KMS-11 (cell line): ENCODE data around the gene ULBP3.
"Not testable (repeated sequence)": the region's sequence is repeated elsewhere in the genome, so short reads cannot be mapped to it uniquely, and the experiment has no call there.

Experiments used
- H2AFZ ChIP-seq: fragments of 200-600 bp; sonication (generic); 2 replicates; pipeline ENCODE4 v1.6.1; 2016; ENCODE audit warnings: antibody characterized with exemption, mixed run types, low read depth
- H3K27ac ChIP-seq: fragments of 200-600 bp; sonication (generic); 2 replicates; pipeline ENCODE4 v1.6.1; 2016; ENCODE audit warnings: mild to moderate bottlenecking, mixed run types
- H3K27me3 ChIP-seq: fragments of 200-600 bp; sonication (generic); 2 replicates; pipeline ENCODE4 v1.6.1; 2017; ENCODE audit warnings: mild to moderate bottlenecking, low read depth, mixed run types, moderate library complexity; ENCODE audit not compliant: insufficient read depth
- H3K36me3 ChIP-seq: fragments of 200-600 bp; sonication (generic); 2 replicates; pipeline ENCODE4 v1.6.1; 2017; ENCODE audit warnings: mild to moderate bottlenecking, mixed run types; ENCODE audit not compliant: insufficient read depth
- H3K4me1 ChIP-seq: fragments of 200-600 bp; sonication (generic); 2 replicates; pipeline ENCODE4 v1.6.1; 2016; ENCODE audit warnings: mild to moderate bottlenecking, low read depth, mixed run types; ENCODE audit not compliant: poor library complexity, severe bottlenecking
- H3K4me2 ChIP-seq: fragments of 200-600 bp; sonication (generic); 2 replicates; pipeline ENCODE4 v1.7.0; 2016; ENCODE audit warnings: mild to moderate bottlenecking, mixed run types
- H3K4me3 ChIP-seq: fragments of 200-600 bp; sonication (generic); IDR thresholded peaks from 2 replicates; pipeline ENCODE4 v1.6.1; 2017; ENCODE audit warnings: low read depth, low read length, mixed read lengths; ENCODE audit not compliant: insufficient read depth
- H3K79me2 ChIP-seq: fragments of 200-600 bp; sonication (generic); 2 replicates; pipeline ENCODE4 v1.6.1; 2016; ENCODE audit warnings: low read depth, mixed run types; ENCODE audit not compliant: insufficient read depth
- H3K9ac ChIP-seq: fragments of 200-600 bp; sonication (generic); 2 replicates; pipeline ENCODE4 v1.6.1; 2016; ENCODE audit warnings: mild to moderate bottlenecking, mixed run types
- H4K20me1 ChIP-seq: fragments of 200-600 bp; sonication (generic); 2 replicates; pipeline ENCODE4 v1.6.1; 2016; ENCODE audit warnings: mild to moderate bottlenecking, mixed run types; ENCODE audit not compliant: insufficient read depth

ULBP3 gene

GRCh38 chr6:150012846-150013784 is 55.8 kb downstream of the ULBP3 start:
- H3K4me3 ChIP-seq, H3K79me2 ChIP-seq, H3K9ac ChIP-seq, H3K36me3 ChIP-seq, H3K27ac ChIP-seq, H3K4me1 ChIP-seq, H4K20me1 ChIP-seq, H3K4me2 ChIP-seq, H2AFZ ChIP-seq: not testable (repeated sequence)
- peaks cover 70% of the 10 kb centered on the region for H3K27me3 ChIP-seq
